ENCODE data around the gene ZBTB7C. TPM values are rescaled to one million over a fixed set of nuclear protein-coding genes. Genes with fewer than 3 reads are reported as not detected.

The ZBTB7C gene
- polyA plus RNA-seq, 1 donor (not counting 4 experiments of a cell fraction or from before 2014, with no cell fraction given), result 0.58 TPM

DNA sequence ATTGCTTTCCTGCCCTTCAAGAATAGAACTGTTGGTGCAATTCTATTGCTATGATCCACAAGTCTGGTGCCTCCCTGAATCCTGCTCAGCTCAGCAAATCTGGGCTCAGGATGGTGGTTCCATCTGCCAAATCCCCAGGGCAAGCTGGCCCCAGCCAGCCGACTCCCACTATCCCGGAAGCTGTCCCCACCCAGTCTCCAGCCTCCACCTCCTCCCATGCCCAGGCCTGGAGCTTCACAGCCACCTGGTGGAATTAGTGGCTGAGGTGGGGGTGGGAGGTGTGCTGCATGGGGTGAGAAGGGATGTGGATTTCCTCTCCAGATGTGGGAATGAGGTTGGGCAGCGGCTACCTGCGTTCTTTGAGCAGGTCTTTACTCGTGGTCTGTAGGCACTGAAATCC is 359.4 kb downstream of the ZBTB7C start:
- peaks cover 15% of the 10 kb centered on the region for H3K4me1 ChIP-seq (ENCODE audit: control insufficient read depth, extremely low read depth, insufficient read depth, low read length)
- no peaks in the 10 kb centered on the region for H3K36me3 ChIP-seq (ENCODE audit: control insufficient read depth in 2 of 2, extremely low read depth in 1 of 2, insufficient read depth in 2 of 2, low read length in 2 of 2)
- dilution Hi-C loops (cut with MboI; ENCODE audit: extremely low pct_ligation_motif_present, low sequenced_read_pairs), result no loop called here
- no peaks in the 10 kb centered on the region for H3K9me1 ChIP-seq (ENCODE audit: control insufficient read depth, extremely low read depth, insufficient read depth, low read length)
- no peaks in the 10 kb centered on the region for H4K20me1 ChIP-seq (ENCODE audit: control insufficient read depth, extremely low read depth, insufficient read depth, low read length)
- no peak overlapping the region for H3K27ac ChIP-seq (ENCODE audit: control insufficient read depth, insufficient read depth, low read length)
- no peak overlapping the region for H3K4me3 ChIP-seq (ENCODE audit: control insufficient read depth in 2 of 3, extremely low read depth in 1 of 3, insufficient read depth in 2 of 3, low read depth in 1 of 3, low read length in 3 of 3)
- peaks cover 16% of the 10 kb centered on the region for H3K27me3 ChIP-seq (ENCODE audit: control insufficient read depth, extremely low read depth, insufficient read depth, low read length)
- H3K9me3 ChIP-seq (ENCODE audit: control insufficient read depth, low read depth, low read length), result no peaks in the 10 kb centered on the region
- DNase-seq (ENCODE audit: low read depth, low spot score) (no peak), FAIRE-seq (no peak)
- H3K79me2 ChIP-seq (ENCODE audit: control insufficient read depth, insufficient read depth, low read length), result no peaks in the 10 kb centered on the region
- peak overlapping the region; percentile 9 for H3K4me2 ChIP-seq (ENCODE audit: control insufficient read depth, extremely low read depth, insufficient read depth, low read depth, low read length)
- H3K9ac ChIP-seq (ENCODE audit: control insufficient read depth, extremely low read depth, insufficient read depth, low read length), result no peak overlapping the region
- TF ChIP-seq, protein P1, sequence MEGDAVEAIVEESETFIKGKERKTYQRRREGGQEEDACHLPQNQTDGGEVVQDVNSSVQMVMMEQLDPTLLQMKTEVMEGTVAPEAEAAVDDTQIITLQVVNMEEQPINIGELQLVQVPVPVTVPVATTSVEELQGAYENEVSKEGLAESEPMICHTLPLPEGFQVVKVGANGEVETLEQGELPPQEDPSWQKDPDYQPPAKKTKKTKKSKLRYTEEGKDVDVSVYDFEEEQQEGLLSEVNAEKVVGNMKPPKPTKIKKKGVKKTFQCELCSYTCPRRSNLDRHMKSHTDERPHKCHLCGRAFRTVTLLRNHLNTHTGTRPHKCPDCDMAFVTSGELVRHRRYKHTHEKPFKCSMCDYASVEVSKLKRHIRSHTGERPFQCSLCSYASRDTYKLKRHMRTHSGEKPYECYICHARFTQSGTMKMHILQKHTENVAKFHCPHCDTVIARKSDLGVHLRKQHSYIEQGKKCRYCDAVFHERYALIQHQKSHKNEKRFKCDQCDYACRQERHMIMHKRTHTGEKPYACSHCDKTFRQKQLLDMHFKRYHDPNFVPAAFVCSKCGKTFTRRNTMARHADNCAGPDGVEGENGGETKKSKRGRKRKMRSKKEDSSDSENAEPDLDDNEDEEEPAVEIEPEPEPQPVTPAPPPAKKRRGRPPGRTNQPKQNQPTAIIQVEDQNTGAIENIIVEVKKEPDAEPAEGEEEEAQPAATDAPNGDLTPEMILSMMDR (optimal IDR thresholded peaks at IDR 0.05 in 1 of 3, IDR thresholded peaks at IDR 0.05 in 1 of 3, conservative IDR thresholded peaks at IDR 0.05 in 1 of 3; ENCODE audit: extremely low read depth in 1 of 3, insufficient read depth in 2 of 3, low read length in 3 of 3), result peak in 1 of 3 experiments; percentile 6
- no peak for TF ChIP-seq EZH2 (IDR thresholded peaks at IDR 0.05; ENCODE audit: low read length)
- H2AFZ ChIP-seq (ENCODE audit: control insufficient read depth, low read length), result peak overlapping the region; percentile 6

DNA sequence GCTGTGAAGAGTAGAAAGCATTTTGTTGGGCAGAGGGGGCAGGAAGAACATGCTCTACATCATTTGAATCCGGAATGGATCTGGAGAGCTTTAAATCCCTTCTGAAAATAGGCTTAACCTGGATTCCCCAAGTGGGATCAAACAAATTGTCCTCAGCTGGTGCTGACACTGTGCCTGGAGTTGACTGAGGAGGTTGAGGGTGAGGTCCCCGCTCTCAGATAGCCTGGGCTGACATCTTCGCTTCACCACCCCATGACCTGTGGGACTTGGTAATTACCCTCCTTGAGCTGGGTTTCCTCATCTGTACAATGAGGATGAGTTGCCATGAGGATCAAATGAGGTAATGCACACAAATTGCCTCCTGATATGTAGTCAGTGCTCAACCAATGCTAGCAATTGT is 360.9 kb downstream of the ZBTB7C start:
- no peak overlapping the region for H3K9ac ChIP-seq (ENCODE audit: control insufficient read depth, extremely low read depth, insufficient read depth, low read length)
- no peaks in the 10 kb centered on the region for H3K9me3 ChIP-seq (ENCODE audit: control insufficient read depth, low read depth, low read length)
- peak; percentile 5 for FAIRE-seq
- no peaks in the 10 kb centered on the region for H3K9me1 ChIP-seq (ENCODE audit: control insufficient read depth, extremely low read depth, insufficient read depth, low read length)
- H3K36me3 ChIP-seq (ENCODE audit: control insufficient read depth in 2 of 2, extremely low read depth in 1 of 2, insufficient read depth in 2 of 2, low read length in 2 of 2), result no peaks in the 10 kb centered on the region
- dilution Hi-C loops (cut with MboI; ENCODE audit: extremely low pct_ligation_motif_present, low sequenced_read_pairs), result no loop called here
- H3K79me2 ChIP-seq (ENCODE audit: control insufficient read depth, insufficient read depth, low read length), result no peaks in the 10 kb centered on the region
- H3K27ac ChIP-seq (ENCODE audit: control insufficient read depth, insufficient read depth, low read length), result no peak overlapping the region
- TF ChIP-seq, protein P1 (optimal IDR thresholded peaks at IDR 0.05 in 1 of 3, IDR thresholded peaks at IDR 0.05 in 1 of 3, conservative IDR thresholded peaks at IDR 0.05 in 1 of 3; ENCODE audit: extremely low read depth in 1 of 3, insufficient read depth in 2 of 3, low read length in 3 of 3), result no peak
- TF ChIP-seq EZH2 (IDR thresholded peaks at IDR 0.05; ENCODE audit: low read length), result no peak
- H3K4me3 ChIP-seq (ENCODE audit: control insufficient read depth in 2 of 3, extremely low read depth in 1 of 3, insufficient read depth in 2 of 3, low read depth in 1 of 3, low read length in 3 of 3), result no peak overlapping the region
- H2AFZ ChIP-seq (ENCODE audit: control insufficient read depth, low read length), result no peak overlapping the region
- peaks cover 15% of the 10 kb centered on the region for H3K4me1 ChIP-seq (ENCODE audit: control insufficient read depth, extremely low read depth, insufficient read depth, low read length)
- H4K20me1 ChIP-seq (ENCODE audit: control insufficient read depth, extremely low read depth, insufficient read depth, low read length), result no peaks in the 10 kb centered on the region
- no peak for DNase-seq (ENCODE audit: low read depth, low spot score)
- H3K27me3 ChIP-seq (ENCODE audit: control insufficient read depth, extremely low read depth, insufficient read depth, low read length), result peaks cover 13% of the 10 kb centered on the region
- H3K4me2 ChIP-seq (ENCODE audit: control insufficient read depth, extremely low read depth, insufficient read depth, low read depth, low read length), result no peak overlapping the region
